GM12801 (cell line): ENCODE measurements around the gene ENO1.

Source experiments
- TF ChIP-seq, protein P1 (sequence below): IDR thresholded peaks from one replicate; pipeline ENCODE4 v1.5.1; 2011; ENCODE audit warnings: control low read depth; ENCODE audit not compliant: insufficient read length; ENCODE audit errors: extremely low read depth

Gene ENO1

DNA sequence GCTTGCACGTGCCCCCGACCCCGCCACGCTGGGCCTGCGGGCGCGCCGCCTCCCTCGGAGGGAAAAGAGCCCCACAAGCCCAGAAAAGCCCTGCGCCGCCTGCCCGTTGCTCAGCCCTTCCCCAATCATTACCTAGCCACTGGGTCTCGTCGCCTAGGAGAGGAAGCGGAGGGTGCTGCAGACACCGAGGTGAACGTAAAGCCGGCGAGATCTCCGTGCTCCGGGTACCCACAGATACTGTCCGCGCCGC, at the start of gene ENO1:
TSS of gene ENO1 (minus strand) at position 239 of the 250 bp plus-strand sequence. CDS start 3,778 bp downstream, outside the sequence.
- TF ChIP-seq, protein P1, sequence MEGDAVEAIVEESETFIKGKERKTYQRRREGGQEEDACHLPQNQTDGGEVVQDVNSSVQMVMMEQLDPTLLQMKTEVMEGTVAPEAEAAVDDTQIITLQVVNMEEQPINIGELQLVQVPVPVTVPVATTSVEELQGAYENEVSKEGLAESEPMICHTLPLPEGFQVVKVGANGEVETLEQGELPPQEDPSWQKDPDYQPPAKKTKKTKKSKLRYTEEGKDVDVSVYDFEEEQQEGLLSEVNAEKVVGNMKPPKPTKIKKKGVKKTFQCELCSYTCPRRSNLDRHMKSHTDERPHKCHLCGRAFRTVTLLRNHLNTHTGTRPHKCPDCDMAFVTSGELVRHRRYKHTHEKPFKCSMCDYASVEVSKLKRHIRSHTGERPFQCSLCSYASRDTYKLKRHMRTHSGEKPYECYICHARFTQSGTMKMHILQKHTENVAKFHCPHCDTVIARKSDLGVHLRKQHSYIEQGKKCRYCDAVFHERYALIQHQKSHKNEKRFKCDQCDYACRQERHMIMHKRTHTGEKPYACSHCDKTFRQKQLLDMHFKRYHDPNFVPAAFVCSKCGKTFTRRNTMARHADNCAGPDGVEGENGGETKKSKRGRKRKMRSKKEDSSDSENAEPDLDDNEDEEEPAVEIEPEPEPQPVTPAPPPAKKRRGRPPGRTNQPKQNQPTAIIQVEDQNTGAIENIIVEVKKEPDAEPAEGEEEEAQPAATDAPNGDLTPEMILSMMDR: no peak

DNA sequence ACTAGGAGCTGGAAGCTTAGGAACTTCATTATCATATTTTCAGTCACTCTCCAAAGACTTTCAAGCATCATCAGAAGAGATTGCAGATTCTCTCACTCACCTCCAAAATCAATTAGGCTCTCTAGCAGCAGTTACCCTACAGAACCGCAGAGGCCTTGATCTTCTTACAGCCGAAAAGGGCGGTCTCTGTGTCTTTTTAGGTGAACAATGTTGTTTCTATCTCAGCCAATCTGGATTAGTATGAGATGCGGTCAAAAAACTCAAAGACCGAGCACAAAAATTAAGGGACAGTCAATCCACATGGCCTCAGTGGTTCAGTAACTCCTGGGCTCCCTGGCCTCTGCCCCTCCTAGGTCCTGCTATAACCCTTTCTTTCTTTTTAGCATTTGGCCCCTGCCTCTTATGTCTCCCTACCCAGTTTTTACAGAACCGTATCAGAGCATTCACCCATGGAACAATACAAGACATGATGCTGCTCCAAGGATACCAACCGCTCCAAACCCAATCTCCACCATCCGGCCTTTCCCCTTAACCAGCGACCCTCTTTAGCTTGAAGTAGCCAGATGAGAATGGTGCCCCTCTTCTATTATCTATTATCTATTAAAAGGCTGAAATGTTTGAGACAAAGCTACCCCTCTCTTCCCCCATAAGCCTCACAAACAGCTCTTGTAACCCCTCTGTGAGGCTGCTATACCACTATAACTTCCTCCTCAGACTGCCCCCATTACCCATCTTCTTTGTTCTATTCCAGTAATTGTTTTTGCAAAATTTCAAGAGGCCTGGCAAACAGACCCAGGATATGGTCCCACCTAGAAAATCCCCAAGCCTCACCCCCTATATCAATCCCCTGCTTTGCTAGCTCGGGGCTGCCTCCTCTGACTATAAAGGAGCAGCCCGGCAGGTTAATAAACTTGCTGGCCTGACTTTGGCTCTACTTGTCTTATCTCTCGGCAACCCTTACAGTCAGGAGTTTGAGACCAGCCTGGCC, 48.5 kb upstream of the ENO1 start:
- TF ChIP-seq, protein P1: no peak

DNA sequence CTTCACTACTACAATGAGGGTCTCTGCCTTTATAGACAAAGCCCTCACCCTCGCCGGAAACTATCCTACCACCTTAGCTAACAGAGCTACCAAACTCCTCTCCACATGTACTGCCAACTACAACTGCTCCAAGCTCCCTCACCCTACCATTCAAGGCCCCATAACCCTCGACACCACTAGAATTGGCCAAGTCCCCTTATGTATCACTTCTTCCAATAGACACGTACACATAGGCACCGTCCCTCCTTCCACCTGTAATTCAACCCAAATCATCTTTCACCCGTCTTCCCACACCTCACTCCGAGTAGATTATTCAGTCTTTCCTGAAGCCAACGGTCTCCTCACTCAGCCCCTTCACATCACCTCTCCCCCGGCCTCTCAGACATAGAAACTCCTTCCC, 47.5 kb upstream of the ENO1 start:
- TF ChIP-seq, protein P1: no peak

DNA sequence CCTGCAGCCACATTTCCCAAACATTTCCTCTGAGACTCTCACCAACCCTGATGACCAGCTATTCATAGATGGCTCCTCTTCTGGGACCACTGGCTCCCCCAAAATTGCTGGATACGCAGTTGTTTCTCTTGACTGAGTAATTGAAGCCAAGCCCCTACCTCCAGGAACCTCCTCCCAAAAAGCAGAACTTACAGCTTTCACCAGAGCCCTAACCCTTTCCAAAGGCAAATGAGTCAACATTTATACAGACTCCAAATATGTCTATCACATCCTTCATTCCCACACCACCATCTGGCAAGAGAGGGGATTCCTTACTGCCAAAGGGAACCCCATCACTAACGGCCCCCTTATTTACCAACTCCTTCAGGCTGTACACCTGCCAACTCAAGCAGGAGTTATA, 46.9 kb upstream of the ENO1 start:
- TF ChIP-seq, protein P1: no peak

DNA sequence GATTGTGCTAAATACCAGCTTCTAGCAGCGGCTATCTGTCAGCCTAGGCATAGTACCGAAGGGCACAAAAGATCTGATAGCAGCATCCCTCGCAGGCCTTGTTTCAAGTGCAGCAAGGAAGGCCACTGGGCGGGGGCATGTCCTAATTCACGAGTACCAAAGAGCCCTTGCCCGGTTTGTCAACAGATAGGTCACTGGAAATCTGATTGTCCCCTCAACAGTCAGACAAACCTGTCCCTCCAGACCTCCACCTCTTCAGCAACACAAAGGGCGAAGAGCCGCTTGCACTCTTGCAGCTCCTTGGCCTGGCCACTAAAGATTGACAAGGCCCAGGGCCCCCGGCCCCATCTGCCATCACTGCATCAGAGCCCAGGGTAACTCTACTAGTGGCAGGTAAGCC, 44.5 kb upstream of the ENO1 start:
- TF ChIP-seq, protein P1: no peak

DNA sequence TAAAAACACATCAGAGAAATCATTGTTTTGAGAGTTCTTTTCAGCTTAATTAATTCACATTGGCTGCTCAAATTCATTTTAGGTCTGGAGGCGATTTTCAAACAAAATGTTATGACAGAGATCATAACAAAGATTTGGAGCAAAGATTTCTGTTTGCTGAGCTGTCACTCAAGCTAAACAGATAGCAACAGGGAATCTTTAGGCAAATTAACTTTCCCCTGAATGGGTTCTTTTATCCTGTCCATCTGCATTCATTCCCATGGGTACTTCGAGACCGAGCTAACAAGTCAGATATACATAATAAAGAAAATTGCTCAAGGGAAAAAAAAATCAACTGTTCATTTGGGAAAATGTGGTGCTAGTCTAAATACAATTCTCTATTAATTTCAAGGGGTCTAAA, 37.0 kb upstream of the ENO1 start:
- TF ChIP-seq, protein P1: no peak

DNA sequence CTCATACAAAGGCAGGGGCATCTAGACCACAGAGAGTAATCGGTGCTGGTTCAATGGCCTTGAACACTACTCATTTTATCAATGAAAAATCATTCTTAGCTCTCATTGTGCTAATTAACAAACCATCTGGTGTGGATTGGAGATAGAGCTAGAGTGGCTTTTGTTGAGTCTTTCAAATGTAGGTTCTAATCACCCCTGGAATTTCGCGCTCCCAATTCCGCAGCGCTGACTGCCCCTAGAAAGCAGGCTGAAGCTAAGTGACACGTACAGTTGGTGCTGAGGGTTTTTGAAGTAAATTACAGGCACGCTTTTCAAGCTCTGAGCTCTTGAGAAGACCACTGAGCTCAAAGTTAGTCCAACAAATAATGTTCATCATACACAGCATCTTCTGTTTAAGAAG, 36.0 kb upstream of the ENO1 start:
- TF ChIP-seq, protein P1: no peak
